HG03060 (cell line): ENCODE data around the gene AP4S1.
"Not testable (repeated sequence)": the region's sequence is repeated elsewhere in the genome, so short reads cannot be mapped to it uniquely, and the experiment has no call there.

Experiments
- ATAC-seq: cut with Tn5 transposase; IDR thresholded peaks from one replicate; pipeline ENCODE4 v1.9.1; 2021; ENCODE audit warnings: low read depth, moderate number of reproducible peaks; ENCODE audit not compliant: unreplicated experiment

Gene AP4S1

DNA sequence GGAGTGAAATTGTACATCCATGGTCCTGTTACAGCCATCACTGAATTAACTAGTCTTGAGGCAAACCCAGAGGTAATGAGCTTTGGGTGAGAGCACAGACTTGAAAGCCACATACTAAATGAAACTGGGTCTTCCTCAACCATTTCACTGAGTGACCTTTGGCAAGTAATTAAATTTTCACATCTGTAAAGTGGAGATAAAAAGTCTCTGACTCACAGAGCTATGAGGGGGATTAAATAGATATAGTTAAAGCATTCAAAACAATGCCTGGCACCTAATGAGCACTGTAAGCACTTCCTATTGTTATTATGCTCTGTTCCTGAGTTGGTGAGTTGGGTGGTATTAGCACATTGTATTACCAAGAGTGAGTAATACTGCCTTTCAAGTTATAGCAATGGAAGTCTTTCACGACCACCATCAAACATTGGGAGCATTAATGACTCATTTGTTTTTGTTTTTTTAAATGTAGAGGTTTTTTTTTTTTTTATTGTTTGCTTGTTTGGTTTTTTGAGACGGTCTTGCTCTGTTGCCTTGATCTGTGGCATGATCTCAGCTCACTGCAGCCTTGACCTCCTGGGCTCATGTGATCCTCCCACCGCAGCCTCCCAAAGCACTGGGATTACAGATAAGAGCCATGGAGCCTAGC, 13.2 kb downstream of the AP4S1 start:
- ATAC-seq, result no peak

GRCh38 chr14:31042300-31042699, 16.9 kb downstream of the AP4S1 start:
- ATAC-seq, result no peak

- ATAC-seq, result not testable (repeated sequence)
Measured at GRCh38 chr14:31042893-31043292, 17.4 kb downstream of the AP4S1 start.

DNA sequence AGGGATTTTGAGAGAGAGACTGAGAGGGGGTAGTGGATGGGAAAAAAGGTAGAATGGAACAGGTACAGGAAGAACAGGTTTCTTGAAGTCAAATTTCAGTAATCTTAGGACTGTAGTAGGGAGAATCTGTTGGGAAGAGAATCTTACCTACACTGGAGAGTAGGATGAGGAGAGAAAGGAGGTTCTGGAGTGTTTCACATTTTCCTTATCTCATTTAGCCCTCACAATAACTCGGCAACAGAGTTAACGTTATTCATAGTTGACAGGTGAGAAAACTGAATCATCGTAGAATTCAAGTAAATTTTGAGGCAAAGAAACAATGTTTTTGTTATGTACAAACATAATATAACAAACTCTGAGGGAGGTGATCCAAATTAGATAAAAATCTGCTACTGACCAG, 17.9 kb downstream of the AP4S1 start:
- ATAC-seq, result no peak

DNA sequence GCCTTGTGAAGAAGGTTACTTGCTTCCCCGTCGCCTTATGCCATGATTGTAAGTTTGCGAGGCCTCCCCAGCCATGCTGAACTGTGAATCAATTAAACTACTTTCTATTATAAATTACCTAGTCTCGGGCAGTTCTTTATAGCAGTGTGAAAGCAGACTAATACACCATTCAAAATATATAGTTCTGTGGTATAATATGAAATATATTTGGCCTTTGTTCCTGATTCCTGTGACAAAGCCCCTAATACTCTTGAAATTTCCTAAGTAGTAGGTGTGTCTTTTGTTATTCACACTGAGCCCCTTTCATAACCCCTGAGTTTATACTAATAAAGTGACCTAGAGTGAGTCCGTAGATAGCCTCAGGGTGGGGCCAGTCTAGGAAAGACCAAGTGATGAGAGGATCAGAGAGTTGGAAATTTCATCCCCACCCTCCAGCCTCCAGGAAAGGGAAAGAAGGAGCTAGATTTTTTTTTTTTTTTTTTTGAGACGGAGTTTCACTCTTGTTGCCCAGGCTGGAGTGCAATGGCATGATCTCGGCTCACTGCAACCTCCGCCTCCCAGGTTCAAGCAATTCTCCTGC, 20.1 kb downstream of the AP4S1 start:
- ATAC-seq, result no peak

- no peak for ATAC-seq
Measured at GRCh38 chr14:31047503-31047902, 22.1 kb downstream of the AP4S1 start.

- no peak for ATAC-seq
Measured at GRCh38 chr14:31051023-31051422, 25.6 kb downstream of the AP4S1 start.

- no peak for ATAC-seq
Measured at GRCh38 chr14:31051511-31051910, 26.1 kb downstream of the AP4S1 start.

GRCh38 chr14:31052905-31053586, 27.6 kb downstream of the AP4S1 start:
- ATAC-seq, result not testable (repeated sequence)

DNA sequence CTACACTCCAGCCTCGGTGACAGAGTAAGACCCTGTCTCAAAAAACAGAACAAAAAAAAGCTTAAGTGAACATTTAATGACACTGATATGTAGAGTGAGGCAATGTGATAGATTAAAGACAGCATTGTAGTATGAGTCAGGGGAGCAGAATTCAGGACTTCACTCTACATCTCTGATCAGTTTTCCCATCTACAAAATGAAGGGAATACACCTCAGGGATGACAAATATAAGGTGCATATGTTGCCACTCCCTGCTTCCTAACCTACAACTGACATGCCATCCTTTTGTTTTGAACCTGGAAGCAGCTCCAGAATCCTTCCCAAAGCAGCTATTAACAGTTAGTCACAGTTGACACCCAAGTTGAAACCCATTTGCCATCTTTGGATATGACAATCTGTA, 31.6 kb downstream of the AP4S1 start:
- ATAC-seq, result no peak

GRCh38 chr14:31057701-31058364, 32.4 kb downstream of the AP4S1 start:
- ATAC-seq, result no peak

- ATAC-seq, result no peak
Measured at GRCh38 chr14:31059152-31059924, 33.9 kb downstream of the AP4S1 start.

- no peak for ATAC-seq
Measured at GRCh38 chr14:31060253-31060875, 34.9 kb downstream of the AP4S1 start.

DNA sequence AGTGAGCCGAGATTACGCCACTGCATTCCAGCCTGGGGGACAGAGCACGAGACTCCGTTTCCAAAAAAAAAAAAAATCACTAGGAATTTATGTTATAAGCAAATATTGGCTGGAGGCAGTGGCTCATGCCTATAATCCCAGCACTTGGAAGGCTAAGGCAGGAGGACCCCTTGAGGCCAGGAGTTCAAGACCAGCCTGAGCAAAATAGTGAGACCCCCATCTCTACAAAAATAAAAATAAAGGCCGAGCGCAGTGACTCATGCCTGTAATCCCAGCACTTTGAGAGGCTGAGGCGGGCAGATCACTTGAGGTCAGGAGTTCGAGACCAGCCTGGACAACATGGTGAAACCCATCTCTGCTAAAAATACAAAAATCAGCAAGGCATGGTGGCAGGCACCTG, 37.5 kb downstream of the AP4S1 start:
- ATAC-seq, result not testable (repeated sequence)

- no peak for ATAC-seq
Measured at GRCh38 chr14:31068235-31068634, 42.8 kb downstream of the AP4S1 start.

DNA sequence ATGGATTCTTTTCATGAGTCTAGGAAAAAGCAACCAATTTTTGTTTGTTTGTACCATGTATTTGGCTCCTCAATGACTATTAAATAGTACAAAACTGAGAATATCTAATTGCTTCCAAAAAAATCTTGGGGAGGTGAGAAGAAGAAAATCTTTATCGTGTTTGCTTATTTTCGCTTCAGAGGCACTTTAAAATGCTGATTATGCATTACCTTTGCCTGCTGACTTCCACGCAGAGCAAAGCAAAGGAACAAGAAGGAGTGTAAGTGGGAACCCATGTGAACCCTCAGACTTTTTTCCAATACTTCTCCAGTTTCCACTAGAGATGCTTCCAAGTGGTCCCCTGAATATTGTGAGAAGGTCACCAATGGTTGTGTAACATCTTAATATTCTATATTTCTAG, 43.9 kb downstream of the AP4S1 start:
- ATAC-seq, result no peak

GRCh38 chr14:31070431-31070830, 45.0 kb downstream of the AP4S1 start:
- no peak for ATAC-seq

DNA sequence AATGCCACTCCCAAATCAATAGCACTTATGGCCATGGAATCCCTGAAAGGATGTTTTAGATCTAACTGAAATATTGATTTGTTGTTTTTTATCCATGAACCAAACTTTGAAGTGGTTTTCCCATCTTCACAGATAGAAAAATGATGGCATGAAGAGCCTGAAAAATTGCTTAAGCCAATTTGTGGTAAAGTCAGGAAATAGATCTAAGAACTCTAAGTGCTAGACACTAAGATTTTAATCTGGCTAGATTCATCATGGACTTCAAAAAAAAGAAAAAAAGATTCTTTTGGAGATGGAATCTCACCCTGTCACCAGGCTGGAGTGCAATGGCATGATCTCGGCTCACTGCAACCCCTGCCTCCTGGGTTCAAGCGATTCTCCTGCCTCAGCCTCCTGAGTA, 45.7 kb downstream of the AP4S1 start:
- ATAC-seq, result no peak

DNA sequence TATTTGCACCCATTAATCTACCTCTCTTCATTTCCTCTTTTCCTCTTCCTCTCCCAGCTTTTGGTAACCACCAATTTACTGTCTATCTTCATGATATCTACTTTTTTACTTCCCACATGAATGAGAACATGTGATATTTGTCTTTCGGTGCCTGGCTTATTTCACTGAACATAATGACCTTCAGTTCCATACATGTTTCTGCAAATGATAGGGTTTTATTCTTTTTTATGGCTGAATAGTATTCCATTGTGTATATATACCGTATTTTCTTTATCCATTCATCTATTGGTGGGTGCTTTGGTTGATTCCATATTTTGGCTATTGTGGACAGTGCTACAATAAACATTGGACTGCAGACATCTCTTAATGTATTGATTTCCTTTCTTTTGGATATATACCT, 49.7 kb downstream of the AP4S1 start:
- ATAC-seq, result no peak

DNA sequence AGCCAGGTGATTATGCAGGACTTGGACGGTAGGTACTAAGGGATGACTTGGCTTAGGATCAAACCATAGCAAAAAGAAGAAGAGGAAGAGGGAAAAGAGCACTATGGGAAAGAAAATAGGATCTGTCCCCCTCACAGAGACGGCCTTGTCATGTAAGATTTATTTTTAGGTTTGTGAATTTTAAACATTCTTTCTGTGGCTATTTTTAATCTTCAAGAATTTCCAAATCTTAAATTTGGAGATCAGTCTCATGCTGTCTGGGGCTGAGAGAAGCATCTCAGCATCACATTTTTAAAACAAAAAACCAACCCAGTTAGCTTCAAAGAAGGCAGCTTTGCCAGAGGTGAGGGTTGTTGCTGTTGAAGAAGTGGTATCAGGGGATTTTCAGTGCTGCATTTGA, 53.3 kb downstream of the AP4S1 start:
- ATAC-seq, result no peak
